HG03064 (cell line): ENCODE results near the gene CORO7.

Experiments used
- ATAC-seq: cut with Tn5 transposase; IDR thresholded peaks from one replicate; pipeline ENCODE4 v1.9.1; 2021; ENCODE audit warnings: low read depth; ENCODE audit not compliant: unreplicated experiment

The CORO7 gene

DNA sequence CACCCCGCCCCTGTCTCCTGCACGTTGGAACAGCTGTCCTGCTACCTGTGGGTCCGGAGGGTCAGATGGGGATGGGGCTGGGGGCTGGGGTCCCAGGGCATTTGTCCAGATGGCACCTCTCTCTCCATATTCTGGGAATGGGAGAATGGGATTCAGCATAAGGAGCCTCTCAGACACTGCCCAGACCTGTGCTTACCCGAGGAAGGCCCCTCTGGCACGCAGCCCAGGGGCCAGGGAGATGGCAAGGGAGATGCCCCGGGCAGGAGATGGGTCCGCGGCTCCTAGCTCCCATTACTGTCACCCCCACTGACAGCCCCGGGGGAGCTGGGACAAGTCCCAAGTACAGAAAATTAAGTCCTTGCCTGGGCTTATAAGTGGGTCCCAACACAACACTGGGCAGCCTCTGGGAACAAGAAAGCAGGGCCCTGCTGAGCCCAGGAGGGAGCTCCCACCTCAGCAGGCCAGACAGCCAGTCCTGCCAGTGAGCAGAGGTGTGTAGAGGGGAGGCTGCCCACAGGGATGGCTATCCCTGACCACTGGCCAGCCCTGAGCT, 43.0 kb downstream of the CORO7 start:
- ATAC-seq: no peak

DNA sequence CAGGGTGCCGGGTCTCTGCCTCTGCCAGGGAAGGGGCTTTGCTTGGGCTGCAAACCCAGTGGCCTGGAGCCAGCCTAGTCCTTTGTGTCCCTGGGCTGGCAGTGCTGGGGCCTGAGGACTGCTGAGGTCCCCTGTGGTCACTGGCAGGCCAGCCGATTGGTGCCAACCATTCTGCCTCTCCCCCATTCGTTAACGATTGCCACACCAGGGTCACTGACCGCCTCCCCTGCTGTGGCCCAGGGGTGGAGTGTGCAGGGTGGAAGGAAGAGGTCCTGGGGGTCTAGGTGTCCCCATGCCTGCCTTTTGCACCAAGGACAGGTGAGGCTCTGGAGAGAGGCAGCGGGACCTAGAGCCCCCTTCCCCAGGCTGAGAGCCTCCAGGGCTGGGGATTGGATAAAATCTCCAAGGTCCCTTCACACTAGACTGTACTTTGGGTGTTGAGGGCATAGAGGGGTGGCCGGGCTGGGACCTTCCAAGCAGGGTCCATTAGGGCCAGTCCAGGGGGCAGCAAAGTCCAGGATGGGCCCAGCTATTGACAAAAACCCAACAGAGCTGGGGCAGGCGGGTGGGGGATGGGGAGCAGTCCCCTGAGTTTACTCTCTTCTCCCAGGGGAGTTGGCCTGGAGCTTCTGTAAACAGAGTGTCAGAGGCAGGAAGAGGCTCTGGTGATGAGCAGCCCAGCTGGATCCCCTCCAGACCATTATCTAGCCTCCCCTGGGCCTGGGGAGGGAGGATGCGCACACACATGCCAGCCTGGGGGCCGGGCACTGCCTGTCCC, 43.6 kb downstream of the CORO7 start:
- ATAC-seq: no peak

DNA sequence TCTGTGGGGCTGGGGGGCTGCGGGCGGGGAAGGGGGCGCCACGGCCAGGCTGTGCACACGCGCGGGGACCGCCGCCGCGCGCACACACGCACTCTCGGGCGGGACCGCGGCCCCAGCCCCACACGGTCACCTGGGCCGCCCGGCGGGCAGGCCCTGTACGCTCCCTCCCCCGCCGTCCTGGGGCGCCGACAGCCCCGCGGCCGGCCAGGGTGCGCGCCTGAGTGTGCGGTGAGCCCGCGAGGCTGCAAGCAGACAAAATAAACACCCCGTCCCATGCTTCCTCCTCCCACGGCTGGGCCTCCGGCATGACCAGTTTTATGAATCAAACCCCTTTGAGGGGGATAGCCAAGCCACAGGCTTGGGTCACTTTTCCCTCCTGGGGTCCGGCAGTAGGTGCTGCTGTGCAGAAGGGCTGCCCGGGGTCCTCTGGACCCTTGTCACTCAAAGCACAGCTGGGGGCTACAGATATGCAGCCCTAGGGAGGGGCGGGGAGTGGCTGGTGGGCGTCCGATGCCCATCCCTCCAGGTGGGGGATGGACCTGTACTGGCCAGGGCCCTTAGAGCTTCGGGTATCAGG, 44.3 kb downstream of the CORO7 start:
- no peak for ATAC-seq

- ATAC-seq: no peak
These were observed 44.9 kb downstream of the CORO7 start, which contains the start of gene VASN for GRCh38 chr16:4371357-4372000. Gene VASN, plus strand, starts transcription at chr16:4371848. Its CDS starts 9,030 bp downstream, at chr16:4380878.

GRCh38 chr16:4370570-4371356, 45.6 kb downstream of the CORO7 start:
- no peak for ATAC-seq

- ATAC-seq: no peak
These were observed 46.2 kb downstream of the CORO7 start for GRCh38 chr16:4370151-4370550.

- ATAC-seq: no peak
These were observed 47.2 kb downstream of the CORO7 start for GRCh38 chr16:4369007-4369733.

DNA sequence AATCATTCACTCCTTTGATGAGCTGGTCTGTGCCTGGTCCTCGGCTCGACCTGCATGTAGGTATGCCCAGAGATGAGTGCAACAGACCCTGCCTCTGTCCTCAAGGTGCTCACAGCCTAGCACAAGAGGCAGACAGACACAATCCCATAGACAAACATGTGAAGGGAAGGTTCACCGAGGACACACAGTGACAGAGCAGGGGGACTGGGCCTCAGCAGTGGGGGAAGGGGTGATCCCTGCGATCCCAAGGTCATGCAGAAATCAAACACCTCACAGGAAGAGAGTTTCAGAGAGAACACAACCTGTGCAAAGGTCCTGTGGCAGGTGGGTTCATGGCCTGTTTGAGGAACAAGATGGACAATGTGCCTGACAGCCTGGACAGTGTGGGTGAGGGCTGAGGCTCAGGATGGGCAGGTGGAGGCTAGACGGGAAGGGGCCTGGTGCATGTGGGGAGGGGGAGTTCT, 49.0 kb downstream of the CORO7 start:
- no peak for ATAC-seq

- no peak for ATAC-seq
These were observed 50.4 kb downstream of the CORO7 start for GRCh38 chr16:4366016-4366415.

DNA sequence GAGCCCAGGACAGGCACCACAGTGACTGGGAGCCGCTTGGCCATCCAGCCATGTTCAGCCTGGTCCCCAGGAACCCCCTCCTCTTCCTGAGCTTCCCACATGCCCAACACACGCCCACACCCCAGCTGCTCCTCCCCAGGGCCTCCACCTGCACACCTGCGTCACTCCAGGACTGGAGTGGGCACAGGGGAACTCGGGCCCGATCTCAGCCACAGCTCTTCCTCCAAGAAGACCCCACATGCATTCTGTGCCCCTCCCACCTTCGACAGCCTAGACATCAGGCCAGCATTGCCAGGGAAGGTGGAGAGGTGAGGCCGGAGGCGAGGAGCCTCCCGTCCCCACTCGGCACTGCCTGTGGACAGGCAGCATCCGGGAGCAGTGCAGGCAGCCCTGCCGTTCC, 50.8 kb downstream of the CORO7 start:
- ATAC-seq: no peak

DNA sequence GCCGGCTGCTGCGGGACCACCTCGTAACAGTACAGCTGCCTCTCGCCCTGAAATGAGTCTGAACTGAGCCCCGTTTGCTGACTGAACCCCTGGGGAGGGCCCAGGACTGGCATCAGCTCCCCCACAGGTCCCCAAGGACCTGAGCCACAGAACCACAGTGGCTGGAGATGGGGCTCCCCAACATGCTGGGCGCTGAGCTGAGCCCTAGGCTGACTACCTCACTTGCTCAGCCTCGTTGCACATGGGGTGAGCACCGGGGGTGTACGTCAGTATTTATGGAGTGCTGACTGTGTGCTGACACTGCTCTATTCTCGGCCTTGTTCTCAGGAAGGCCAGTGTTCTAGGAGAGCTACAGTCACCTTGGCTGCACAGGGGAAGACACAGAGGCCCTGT, 51.4 kb downstream of the CORO7 start:
- peak; percentile 56 for ATAC-seq

DNA sequence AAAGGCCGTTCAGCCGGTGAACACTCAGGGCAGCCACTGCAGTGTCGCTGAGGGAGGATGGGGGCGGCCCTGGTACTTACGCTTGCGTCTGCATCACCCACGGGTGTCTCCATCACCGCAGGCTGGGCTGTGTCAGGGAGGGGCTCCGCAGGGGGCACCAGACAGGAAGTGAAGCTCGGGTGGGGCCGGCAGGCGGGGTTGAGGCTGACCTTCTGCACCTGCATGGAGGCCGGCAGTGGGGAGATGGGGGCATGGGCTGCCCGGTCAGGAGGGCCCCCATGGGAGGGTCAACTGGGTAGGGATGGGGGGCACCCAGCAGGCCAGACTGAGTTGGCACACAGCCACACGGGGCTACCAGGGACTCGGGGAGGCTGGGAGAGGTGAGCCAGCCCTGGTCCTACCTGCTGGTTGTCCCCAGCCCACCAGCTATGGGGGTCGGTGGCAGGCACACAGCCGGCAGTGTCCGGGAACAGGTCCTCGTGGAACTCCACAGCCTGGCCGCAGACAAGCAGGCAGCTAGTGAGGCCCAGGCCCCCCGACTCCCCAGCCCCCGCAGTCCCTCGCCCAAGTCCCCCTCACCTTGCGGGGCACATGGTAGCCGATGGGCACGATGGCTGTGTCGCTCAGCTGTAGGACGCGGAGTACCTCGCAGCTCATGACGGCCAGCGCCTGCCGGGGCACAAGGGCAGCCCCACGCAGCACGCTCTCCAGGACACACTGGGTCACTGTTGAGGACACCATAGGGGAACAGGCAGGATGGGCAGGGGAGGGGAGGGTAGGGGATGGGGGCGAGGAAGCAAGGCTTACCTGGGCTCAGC, 52.0 kb downstream of the CORO7 start:
- ATAC-seq: no peak

DNA sequence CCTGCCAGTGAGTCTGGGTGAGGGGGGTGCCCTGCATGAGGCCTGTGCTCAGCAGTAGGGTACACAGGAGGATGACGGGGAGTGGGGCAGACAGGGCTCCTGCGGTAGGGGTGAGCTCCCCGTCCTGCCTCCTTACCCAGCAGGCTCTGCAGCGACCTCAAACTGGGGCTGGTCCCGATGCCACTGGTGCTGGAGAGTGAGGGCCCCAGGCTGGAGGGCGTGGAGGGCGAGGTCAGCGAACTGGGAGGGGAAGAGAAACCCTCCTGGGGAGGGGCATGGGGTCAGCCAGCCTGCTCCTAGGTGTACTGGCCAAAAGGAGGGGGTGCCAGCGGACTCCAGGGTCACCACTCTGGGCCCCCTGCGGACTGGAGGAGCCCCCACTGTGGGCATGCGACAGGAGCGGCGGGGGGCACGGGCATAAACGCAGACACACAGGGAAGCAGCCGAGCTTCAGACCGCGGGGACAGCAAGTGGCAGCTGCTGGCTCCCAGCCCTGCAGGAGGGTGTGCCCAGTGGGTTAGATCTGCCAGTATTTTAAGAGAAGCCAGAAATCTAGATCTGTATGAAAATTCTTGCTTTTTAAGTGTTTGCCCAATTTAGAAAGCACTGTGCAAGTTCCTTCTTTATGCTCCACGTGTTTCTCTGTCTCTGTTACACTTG, 53.8 kb downstream of the CORO7 start:
- ATAC-seq: no peak

DNA sequence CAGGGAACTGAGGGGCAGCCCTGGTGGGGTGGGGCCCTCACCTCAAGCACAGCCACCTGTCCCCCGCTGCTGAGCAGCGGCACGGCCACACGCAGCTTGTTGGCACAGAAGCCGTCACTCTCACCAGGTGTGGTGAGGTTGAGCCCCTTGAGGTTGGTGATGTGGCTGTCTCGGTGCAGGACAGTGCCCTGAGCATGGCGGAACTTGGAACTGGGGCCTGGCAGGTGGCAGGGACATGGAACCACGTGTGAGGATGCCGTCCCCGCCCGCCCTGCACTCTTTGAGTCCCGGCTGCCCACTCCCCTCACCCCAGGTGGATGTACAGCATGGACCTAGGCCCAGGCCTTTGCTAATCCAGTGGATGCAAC, 54.5 kb downstream of the CORO7 start:
- no peak for ATAC-seq

DNA sequence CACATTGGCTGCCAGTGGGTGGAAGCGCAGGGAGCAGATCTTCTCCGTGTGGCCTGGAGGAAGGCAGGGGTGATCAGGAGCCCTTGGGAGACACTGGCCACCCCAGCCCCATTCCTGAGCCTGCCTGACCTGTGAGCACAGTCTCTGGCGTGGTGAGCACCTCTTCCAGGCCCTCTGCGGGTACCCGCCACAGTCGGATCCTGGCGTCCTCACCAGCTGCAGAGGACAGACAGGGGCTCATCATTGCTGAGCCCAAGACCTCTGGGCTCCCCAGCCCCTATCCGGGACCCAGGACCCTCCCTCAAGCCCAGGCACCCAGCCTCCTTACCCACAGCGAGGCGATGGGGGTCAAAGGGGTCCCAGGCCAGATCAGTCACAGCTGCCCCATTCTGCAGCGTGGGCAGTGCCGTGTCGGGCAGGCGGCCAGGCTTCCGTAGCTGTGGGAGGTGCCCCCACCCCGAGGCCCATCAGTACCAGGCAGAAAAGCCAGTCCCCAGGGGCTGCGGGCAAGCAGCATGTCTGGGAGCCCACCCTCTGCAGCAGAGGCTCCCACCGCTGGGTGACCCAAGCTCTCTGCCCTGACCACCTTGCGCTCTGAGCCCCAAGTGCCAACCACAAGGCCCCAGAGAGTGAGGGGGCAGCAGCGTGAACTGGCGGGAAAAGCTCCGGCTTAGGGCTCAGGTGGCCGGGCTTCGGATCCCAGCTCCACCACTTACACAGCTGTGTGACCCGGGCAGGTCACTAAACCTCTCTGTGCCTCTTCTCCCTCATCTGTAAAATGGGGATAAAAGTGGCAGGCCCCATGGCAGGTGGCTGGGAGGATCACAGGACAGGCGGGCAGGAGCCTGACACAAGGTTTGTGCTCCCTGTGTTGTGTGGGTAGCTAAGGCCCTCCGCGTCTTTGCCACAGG, 55.1 kb downstream of the CORO7 start:
- no peak for ATAC-seq

DNA sequence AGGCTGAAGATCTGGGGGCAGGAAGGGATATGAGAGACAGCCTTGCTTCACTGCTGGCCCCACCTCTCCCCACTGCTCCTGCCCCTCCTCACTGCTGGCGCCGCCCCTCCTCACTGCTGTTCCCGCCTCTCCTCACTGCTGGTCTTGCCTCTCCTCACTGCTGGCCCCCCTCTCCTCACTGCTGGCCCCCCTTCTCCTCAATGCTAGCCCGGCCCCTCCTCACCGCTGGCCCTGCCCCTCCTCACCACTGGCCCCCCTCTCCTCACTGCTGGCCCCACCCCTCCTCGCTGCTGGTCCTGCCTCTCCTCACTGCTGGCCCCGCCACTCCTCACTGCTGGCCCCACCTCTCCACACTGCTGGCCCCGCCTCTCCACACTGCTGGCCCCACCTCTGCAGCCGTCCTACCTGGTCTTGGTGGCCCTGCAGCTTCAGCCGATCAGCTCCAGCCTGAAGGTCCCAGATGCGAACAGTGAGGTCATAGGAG, 55.8 kb downstream of the CORO7 start:
- no peak for ATAC-seq

GRCh38 chr16:4359914-4360313, 56.5 kb downstream of the CORO7 start:
- ATAC-seq: no peak
